IMR-90 (cell line): ENCODE data around the gene AQP12A. TPM values are rescaled to one million over a fixed set of nuclear protein-coding genes. Genes with fewer than 3 reads are reported as not detected.

Source experiments
- ATAC-seq: fragments of 200-7000 bp; cut with Tn5 transposase; 2 replicates; pipeline ENCODE4 v1.9.1; 2020; ENCODE audit warnings: low read depth, mild to moderate bottlenecking, moderate library complexity
- BruUV-seq: library from RNA; stranded (reverse); fragments of 400-500 nt; replicated peaks from 2 replicates; lab custom pipeline; 2021; lab: Mats Ljungman, UMichigan
- CTCF ChIA-PET: fragments of 300-600 bp; formaldehyde crosslinking; extraction: SDS; loops from one replicate; lab custom pipeline; 2021; ENCODE audit warnings: antibody characterized with exemption; lab: Yijun Ruan, JAX
- POLR2A ChIA-PET: fragments of 300-600 bp; sonication (Branson Sonifier 250); formaldehyde crosslinking; loops from one replicate; lab custom pipeline; 2022; ENCODE audit warnings: antibody characterized with exemption; ENCODE audit not compliant: unreplicated experiment; lab: Charles Lee
- DNase-seq: peaks from one replicate; pipeline ENCODE4 v3.0.0; 2013
- H2AFZ ChIP-seq: replicated peaks from 2 replicates; pipeline ENCODE3; 2013; ENCODE audit warnings: low read length, mild to moderate bottlenecking; ENCODE audit not compliant: poor library complexity
- H2AK5ac ChIP-seq: 2 replicates; pipeline ENCODE4 v1.6.1; 2013; ENCODE audit warnings: low read depth, low read length, inconsistent platforms
- H2AK9ac ChIP-seq: replicated peaks from 2 replicates; pipeline ENCODE3; 2013; ENCODE audit warnings: mild to moderate bottlenecking, low read depth, low read length, moderate library complexity; ENCODE audit not compliant: poor library complexity
- H2BK120ac ChIP-seq: 2 replicates; pipeline ENCODE4 v1.6.1; 2013; ENCODE audit warnings: low read depth, low read length, inconsistent platforms
- H2BK15ac ChIP-seq: 3 replicates; pipeline ENCODE4 v1.6.1; 2013; ENCODE audit warnings: low read depth, low read length, inconsistent platforms
- H2BK20ac ChIP-seq: 2 replicates; pipeline ENCODE4 v1.6.1; 2013; ENCODE audit warnings: low read depth, mild to moderate bottlenecking, inconsistent platforms, low read length, moderate library complexity
- H2BK5ac ChIP-seq: 2 replicates; pipeline ENCODE4 v1.6.1; 2013; ENCODE audit warnings: mild to moderate bottlenecking, low read depth, low read length, inconsistent platforms; ENCODE audit not compliant: poor library complexity, severe bottlenecking
- H3K14ac ChIP-seq: replicated peaks from 2 replicates; pipeline ENCODE4 v1.6.1; 2013; ENCODE audit warnings: low read depth, low read length, inconsistent platforms
- H3K18ac ChIP-seq: 2 replicates; pipeline ENCODE4 v1.6.1; 2013; ENCODE audit warnings: low read depth, low read length, control low read depth
- H3K23ac ChIP-seq: 2 replicates; pipeline ENCODE4 v1.6.1; 2013; ENCODE audit warnings: low read depth, low read length, inconsistent platforms
- H3K27ac ChIP-seq: 2 replicates; pipeline ENCODE4 v1.5.1; 2013; ENCODE audit warnings: mild to moderate bottlenecking, control low read depth, low read length; ENCODE audit not compliant: insufficient read depth
- H3K27me3 ChIP-seq: 2 replicates; pipeline ENCODE4 v1.6.1; 2013; ENCODE audit warnings: low read length; ENCODE audit not compliant: control insufficient read depth, insufficient read depth
- H3K36me3 ChIP-seq: 2 replicates; pipeline ENCODE4 v1.6.1; 2013; ENCODE audit warnings: low read length, mixed read lengths; ENCODE audit not compliant: control insufficient read depth, insufficient read depth
- H3K4ac ChIP-seq: 2 replicates; pipeline ENCODE4 v1.6.1; 2013; ENCODE audit warnings: low read depth, low read length, inconsistent platforms
- H3K4me1 ChIP-seq: 2 replicates; pipeline ENCODE4 v1.6.1; 2013; ENCODE audit warnings: low read length, mixed read lengths; ENCODE audit not compliant: control insufficient read depth, insufficient read depth
- H3K4me2 ChIP-seq: 2 replicates; pipeline ENCODE4 v1.6.1; 2013; ENCODE audit warnings: low read depth, mild to moderate bottlenecking, control low read depth, low read length, moderate library complexity
- H3K4me3 ChIP-seq: 2 replicates; pipeline ENCODE4 v1.5.1; 2013; ENCODE audit warnings: low read depth, mild to moderate bottlenecking, control low read depth, low read length, moderate library complexity; ENCODE audit not compliant: insufficient read depth
- H3K56ac ChIP-seq: 2 replicates; pipeline ENCODE4 v1.6.1; 2013; ENCODE audit warnings: low read length, inconsistent platforms; ENCODE audit not compliant: insufficient read depth; ENCODE audit errors: extremely low read depth
- H3K79me1 ChIP-seq, 2 experiments: 2 replicates each; pipeline ENCODE4 v1.6.1; 2013; ENCODE audit warnings: low read length in 2 of 2, inconsistent platforms in 1 of 2, low read depth in 1 of 2
- H3K9ac ChIP-seq: 2 replicates; pipeline ENCODE4 v1.6.1; 2013; ENCODE audit warnings: low read depth, low read length, control low read depth
- H3K9me1 ChIP-seq: 2 replicates; pipeline ENCODE4 v1.6.1; 2013; ENCODE audit warnings: low read length, inconsistent platforms; ENCODE audit not compliant: insufficient read depth
- H3K9me3 ChIP-seq: 2 replicates; pipeline ENCODE4 v1.6.1; 2013; ENCODE audit warnings: low read length; ENCODE audit not compliant: control insufficient read depth, insufficient read depth
- H4K20me1 ChIP-seq: 2 replicates; pipeline ENCODE4 v1.6.1; 2013; ENCODE audit warnings: low read length, inconsistent platforms; ENCODE audit not compliant: insufficient read depth
- H4K5ac ChIP-seq: 2 replicates; pipeline ENCODE4 v1.6.1; 2013; ENCODE audit warnings: mild to moderate bottlenecking, low read depth, low read length, control low read depth
- H4K8ac ChIP-seq, 2 experiments: 2 replicates each; pipeline ENCODE4 v1.6.1; 2013; ENCODE audit warnings: low read depth in 2 of 2, low read length in 2 of 2, control low read depth in 1 of 2, inconsistent platforms in 1 of 2
- H4K91ac ChIP-seq: 2 replicates; pipeline ENCODE4 v1.6.1; 2013; ENCODE audit warnings: low read depth, low read length, inconsistent platforms; ENCODE audit not compliant: insufficient read depth
- CEBPB ChIP-seq: IDR thresholded peaks from 2 replicates; pipeline ENCODE4 v1.6.1; 2012; ENCODE audit warnings: low read depth, low read length, improper control_type of control experiment
- CHD1 ChIP-seq: IDR thresholded peaks from 2 replicates; pipeline ENCODE4 v1.6.1; 2012; ENCODE audit warnings: low read depth, low read length, improper control_type of control experiment
- FOS ChIP-seq: fragments of 150-350 bp; IDR thresholded peaks from 2 replicates; pipeline ENCODE4 v1.6.1; 2016; ENCODE audit warnings: low read depth, low read length
- MAFK ChIP-seq: IDR thresholded peaks from 2 replicates; pipeline ENCODE4 v1.6.1; 2012; ENCODE audit warnings: low read depth, low read length, improper control_type of control experiment
- MAZ ChIP-seq: IDR thresholded peaks from 2 replicates; pipeline ENCODE4 v1.6.1; 2012; ENCODE audit warnings: low read depth, mild to moderate bottlenecking, low read length, improper control_type of control experiment, moderate library complexity, borderline replicate concordance
- RAD21 ChIP-seq: IDR thresholded peaks from 2 replicates; pipeline ENCODE4 v1.6.1; 2012; ENCODE audit warnings: low read length, improper control_type of control experiment
- RCOR1 ChIP-seq: IDR thresholded peaks from 2 replicates; pipeline ENCODE4 v1.6.1; 2012; ENCODE audit warnings: mild to moderate bottlenecking, low read length, improper control_type of control experiment; ENCODE audit not compliant: insufficient replicate concordance
- WGBS, 2 experiments: methylation state at CpG; one replicate each; pipeline versions ENCODE4 v1.1.5 to v1.1.7; 2013; ENCODE audit warnings: missing lambda C conversion rate in 2 of 2; ENCODE audit not compliant: insufficient read length in 1 of 2; ENCODE audit errors: extremely low coverage in 2 of 2; 5-methylcytosine and 5-hydroxymethylcytosine counted together
- dilution Hi-C: fragments of 300-500 bp; cut with HindIII; formaldehyde crosslinking; loops from one replicate; pipeline ENCODE4 v1.14.3; 2018; ENCODE audit warnings: low sequenced_read_pairs; ENCODE audit not compliant: unreplicated experiment
- in situ Hi-C: fragments of 300-500 bp; cut with MboI; formaldehyde crosslinking; loops from 3 replicates; pipeline ENCODE4 v1.14.3; 2019; ENCODE audit warnings: low sequenced_read_pairs, inconsistent platforms, mixed read lengths
- intact Hi-C: fragments of 100-400 bp; cut with micrococcal nuclease; formaldehyde crosslinking; loops from 2 replicates; pipeline ENCODE4 v1.10.0; 2022
- polyA plus RNA-seq, 3 experiments: library from polyadenylated mRNA; depleted of rRNA; stranded (reverse); fragments of >200 nt; gene quantifications; 2 replicates each; pipeline ENCODE4 v1.2.3, GENCODE V29; 2012; ENCODE audit warnings: low replicate concordance in 1 of 3
- total RNA-seq: library from RNA; depleted of rRNA; stranded (reverse); fragments of >200 nt; gene quantifications from 2 replicates; pipeline ENCODE4 v1.2.3, GENCODE V29; 2012
- TF ChIP-seq, protein P1 (sequence below): fragments of 150-350 bp; IDR thresholded peaks from 2 replicates; pipeline ENCODE4 v1.6.1; 2016; ENCODE audit warnings: low read depth, mild to moderate bottlenecking, low read length, moderate library complexity, borderline replicate concordance

AQP12A gene
- total and polyA plus RNA-seq, 2 of the 4 experiments (the other 2 are of a cell fraction): not detected

DNA sequence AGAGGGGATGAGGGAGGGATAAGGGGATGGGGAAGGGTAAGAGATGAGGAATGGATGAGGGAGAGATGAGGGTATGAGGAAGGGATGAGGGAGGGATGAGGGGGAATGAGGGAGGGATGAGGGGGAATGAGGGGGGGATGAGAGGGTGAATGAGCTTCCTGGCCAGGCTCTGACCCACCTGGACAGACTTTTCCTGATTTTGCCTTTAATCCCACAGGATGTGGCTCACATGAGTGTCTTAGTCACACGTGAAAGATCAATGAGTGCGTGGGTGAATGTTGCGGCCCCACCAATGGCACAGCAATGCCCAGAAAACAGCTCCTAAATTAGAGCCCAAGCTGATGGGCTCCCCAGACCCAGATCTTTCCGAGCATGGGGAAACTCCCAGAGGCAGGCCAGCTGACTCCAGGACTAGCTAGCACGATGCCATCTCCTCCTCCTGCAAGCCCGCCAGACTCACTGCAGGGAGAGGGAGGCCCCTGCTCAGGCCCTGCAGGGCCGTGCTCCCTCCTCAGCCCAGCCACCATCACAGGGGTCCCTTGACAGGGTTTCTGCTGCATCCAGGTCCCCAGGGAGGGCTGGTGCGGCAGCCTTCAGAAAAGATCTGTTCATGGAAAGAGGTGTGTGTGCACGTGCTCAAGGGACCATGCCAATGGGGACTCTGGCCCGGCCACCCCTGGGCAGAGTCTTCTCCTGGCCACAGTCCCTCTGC is 41.4 kb downstream of the AQP12A start:
- Histone ChIP-seq H2BK20ac (no peak overlapping the region), H3K4ac (no peak overlapping the region), H3K79me1 (no peaks in the 10 kb centered on the region), H3K36me3 (no peaks in the 10 kb centered on the region), H3K18ac (no peak overlapping the region), H3K27me3 (peaks cover 32% of the 10 kb centered on the region), H3K56ac (no peak overlapping the region), H2BK120ac (no peak overlapping the region), H3K9ac (no peak overlapping the region), H3K9me1 (no peaks in the 10 kb centered on the region), H3K4me1 (no peaks in the 10 kb centered on the region; the same call in 1 of the 2 replicates), H3K14ac (no peak overlapping the region), H3K4me3 (no peak overlapping the region), H4K91ac (no peak overlapping the region), H2AFZ (no peak overlapping the region), H3K9me3 (no peaks in the 10 kb centered on the region), H3K23ac (no peak overlapping the region), H4K8ac (no peak overlapping the region), H2BK5ac (no peak overlapping the region), H4K20me1 (no peaks in the 10 kb centered on the region; the same call in 1 of the 2 replicates), H2BK15ac (no peak overlapping the region), H3K4me2 (no peak overlapping the region), H4K5ac (no peak overlapping the region), H3K27ac (no peak overlapping the region), H2AK5ac (no peak overlapping the region), H2AK9ac (no peak overlapping the region)
- in situ Hi-C loops (no loop called here), dilution Hi-C loops (no loop called here), intact Hi-C loops (no loop called here)
- whole genome bisulfite sequencing, 2 experiments: 71% methylated on average over 5 of the region's 10 CpGs; no CpG with 5 or more reads in 1 of the 2 experiments
- TF ChIP-seq CEBPB (no peak), MAZ (no peak), RCOR1 (no peak), RAD21 (no peak), CHD1 (no peak), FOS (no peak), MAFK (no peak)
- TF ChIP-seq, protein P1, sequence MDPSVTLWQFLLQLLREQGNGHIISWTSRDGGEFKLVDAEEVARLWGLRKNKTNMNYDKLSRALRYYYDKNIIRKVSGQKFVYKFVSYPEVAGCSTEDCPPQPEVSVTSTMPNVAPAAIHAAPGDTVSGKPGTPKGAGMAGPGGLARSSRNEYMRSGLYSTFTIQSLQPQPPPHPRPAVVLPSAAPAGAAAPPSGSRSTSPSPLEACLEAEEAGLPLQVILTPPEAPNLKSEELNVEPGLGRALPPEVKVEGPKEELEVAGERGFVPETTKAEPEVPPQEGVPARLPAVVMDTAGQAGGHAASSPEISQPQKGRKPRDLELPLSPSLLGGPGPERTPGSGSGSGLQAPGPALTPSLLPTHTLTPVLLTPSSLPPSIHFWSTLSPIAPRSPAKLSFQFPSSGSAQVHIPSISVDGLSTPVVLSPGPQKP: no peak
- ChIA-PET CTCF (no interaction called here), POLR2A (no interaction called here)
- ATAC-seq (no peak), DNase-seq (no peak)
- BruUV-seq: no TSS peak
